ENCODE results near the gene MOV10L1.
A peak's percentile ranks its signal among the peaks of the same experiment; 100 is the strongest.
"Not testable (repeated sequence)": the region's sequence is repeated elsewhere in the genome, so short reads cannot be mapped to it uniquely, and the experiment has no call there.

The MOV10L1 gene

DNA sequence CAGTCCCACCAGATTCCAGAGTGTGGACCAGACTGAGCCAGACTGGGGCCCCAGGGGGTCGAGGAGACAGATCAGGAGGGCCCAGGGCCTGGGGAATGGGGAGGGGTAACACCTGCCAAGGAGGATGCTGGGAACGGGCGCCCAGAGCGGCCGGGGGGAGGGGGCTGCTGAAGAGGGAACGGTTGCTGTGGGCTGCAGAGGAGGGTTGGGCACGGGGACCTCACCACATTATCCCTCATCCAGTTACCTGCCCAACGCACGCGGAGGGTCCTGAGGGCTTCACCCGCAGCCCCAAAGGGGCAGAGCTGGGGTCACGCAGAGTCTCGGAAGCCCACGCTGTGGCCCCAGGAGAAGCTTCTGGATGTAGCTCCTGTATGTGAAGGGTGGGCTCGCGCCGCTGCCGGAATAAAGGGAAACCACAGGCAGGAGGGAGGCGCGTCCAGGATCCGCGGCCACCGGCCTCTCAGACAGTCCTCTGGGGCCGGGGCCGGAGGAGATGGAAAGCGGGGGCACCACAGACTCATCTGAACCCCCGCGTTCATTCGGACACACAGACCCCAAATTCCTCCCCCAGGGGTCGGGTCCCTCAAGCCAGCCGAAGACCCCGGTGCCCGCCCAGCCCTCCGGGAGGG, 110.1 kb downstream of the MOV10L1 start:
- no peak for DNase-seq (ENCODE audit: low read depth in 2 of 3, low spot score in 2 of 3)

DNA sequence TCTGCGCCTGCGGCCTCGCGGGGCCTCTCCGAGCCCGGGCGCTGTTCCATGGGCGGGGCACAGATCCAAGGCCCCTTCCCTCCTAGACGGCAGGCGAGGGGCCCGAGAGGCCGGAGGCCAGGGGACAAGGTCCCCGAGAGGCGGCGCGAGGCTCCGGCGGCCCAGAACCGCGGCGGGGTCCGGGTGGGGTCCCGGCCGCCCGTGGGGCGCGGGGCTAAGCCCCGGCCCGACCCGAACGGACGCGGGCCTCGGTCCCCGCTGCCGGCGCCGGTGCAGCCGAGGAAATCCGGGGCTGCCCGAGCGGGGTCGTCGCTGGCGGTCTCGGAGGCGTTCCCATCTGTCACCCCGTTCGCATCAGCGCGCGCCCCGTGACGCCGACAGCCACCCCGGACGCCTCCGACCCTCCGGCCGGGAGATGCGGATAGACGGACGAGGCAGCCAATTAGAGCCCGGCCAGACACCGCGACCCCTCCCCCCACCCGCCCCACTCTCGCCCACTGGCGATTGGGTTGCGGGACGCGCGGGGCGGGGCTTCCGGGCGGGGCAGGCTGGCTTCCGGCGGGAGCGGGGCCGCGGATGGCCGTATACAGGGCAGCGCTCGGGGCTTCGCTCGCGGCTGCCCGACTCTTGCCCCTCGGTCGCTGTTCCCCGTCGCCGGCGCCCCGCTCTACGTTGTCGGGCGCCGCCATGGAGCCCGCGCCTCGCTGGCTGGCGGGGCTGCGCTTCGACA, 110.8 kb downstream of the MOV10L1 start, which contains the start of gene SELENOO:
TSS of gene SELENOO (plus strand) at position 551 of the 730 bp plus-strand sequence. CDS start at position 577, 26 bp downstream.
- peak; percentile 78 to 81 (median 79) for DNase-seq (ENCODE audit: low read depth in 2 of 3, low spot score in 2 of 3)

DNA sequence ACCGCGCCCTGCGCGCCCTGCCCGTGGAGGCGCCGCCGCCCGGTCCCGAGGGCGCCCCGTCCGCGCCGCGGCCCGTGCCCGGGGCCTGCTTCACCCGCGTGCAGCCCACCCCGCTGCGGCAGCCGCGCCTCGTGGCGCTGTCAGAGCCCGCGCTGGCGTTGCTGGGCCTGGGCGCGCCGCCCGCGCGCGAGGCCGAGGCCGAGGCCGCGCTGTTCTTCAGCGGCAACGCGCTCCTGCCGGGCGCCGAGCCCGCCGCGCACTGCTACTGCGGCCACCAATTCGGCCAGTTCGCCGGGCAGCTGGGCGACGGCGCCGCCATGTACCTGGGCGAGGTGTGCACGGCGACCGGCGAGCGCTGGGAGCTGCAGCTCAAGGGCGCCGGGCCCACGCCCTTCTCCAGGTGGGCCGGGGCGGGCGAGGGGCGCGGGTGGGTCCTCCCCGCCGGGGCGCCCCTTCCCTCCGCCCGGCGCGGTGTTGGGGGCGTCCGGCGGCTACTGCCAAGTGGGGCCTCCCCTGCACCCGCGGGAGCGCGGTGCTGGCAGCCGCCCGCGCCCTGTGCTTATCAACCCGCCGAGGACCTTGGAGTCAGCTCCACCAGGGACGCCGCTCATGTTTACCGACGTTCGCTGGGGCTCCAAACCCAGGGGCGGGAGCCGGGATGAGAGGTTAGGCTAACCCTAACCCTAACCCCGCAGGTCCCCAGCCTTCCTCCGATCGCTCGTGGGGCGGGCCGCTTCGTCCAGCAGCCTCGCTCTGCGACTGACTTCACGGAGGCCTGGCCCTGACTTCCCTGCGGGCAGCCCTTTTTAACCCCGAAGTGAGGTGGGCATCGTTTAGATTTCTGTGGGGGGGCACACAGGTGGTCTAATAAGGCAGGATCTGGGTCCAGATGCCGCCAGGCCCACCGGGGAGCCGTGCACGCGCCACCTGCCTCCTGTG, 111.7 kb downstream of the MOV10L1 start:
- DNase-seq (ENCODE audit: low read depth in 2 of 3, low spot score in 2 of 3) = no peak

DNA sequence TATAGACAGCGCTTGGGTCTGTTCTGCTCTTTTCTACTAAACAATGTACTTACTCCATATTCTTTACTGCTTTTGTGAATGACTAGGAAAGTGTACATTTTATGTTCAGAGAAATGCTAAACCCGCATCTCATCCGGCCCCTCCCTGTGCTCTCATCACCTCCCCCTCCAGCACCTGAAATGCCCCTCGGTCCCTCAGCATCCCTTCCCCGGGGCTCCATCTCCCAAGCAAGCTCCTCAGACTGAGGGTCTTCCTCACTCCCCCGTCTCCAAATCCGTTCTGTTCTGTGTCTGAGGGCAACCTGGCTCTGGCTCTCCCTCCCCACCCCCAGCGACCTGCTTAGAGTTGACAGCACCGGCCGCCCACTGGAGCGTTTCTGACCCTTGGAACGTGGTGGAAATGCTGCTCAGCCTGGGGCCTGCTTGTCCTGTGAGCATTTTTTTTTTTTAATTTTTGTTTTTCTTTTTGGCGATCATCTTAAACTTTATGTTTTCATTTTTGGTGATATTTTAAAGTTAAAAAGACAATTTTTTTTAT, 112.4 kb downstream of the MOV10L1 start:
- no peak for DNase-seq (ENCODE audit: low read depth in 2 of 3, low spot score in 2 of 3)

DNA sequence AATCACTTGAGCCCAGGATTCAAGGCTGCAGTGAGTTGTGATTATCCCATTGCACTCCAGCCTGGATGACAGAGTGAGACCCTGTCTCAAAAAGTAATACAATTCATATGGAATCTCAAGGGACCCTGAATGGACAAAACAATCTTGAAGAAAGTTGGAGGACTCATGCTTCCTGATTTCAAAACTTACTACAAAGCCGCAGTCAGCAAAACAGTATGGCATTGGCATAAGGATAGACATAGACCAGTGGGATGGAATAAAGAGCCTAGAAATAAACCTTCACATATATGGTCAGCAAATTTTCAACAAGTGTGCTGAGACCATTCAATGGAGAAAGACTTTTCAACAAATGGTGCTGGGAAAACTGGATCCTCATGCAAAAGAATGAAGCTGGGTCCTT, 113.5 kb downstream of the MOV10L1 start:
- DNase-seq (ENCODE audit: low read depth in 2 of 3, low spot score in 2 of 3) = no peak

DNA sequence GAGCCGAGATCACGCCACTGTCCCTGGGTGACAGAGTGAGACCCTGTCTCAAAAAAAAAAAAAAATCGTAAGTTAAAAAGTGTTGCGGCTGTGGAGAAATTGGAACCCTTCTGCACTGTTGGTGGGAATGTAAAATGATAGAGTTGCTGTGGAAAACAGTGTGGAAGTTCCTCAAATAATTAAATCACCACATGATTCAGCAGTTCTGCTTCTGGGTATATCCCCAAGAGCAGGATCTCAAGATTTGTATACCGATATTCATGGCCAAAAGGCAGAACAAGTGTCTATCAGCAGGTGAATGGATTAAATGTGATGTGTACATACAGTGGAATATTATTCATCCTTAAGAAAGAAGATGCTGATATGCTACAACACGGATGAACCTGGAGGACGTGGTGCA, 114.8 kb downstream of the MOV10L1 start:
- DNase-seq (ENCODE audit: low read depth in 2 of 3, low spot score in 2 of 3) = no peak

DNA sequence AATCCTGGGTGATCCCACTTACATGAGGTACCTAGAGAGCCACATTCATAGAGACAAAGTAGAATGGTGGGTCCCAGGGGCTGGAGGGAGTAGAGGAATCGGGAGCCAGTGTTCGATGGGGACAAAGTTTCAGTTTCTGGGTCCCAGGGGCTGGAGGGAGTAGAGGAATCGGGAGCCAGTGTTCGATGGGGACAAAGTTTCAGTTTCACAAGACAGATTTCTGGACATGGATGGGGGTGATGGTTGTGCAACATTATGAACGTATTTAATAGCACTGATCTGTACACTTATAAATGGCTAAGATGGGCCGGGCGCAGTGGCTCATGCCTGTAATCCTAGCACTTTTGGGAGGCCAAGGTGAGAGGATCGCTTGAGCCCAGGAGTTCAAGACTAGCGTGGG, 115.2 kb downstream of the MOV10L1 start:
- DNase-seq (ENCODE audit: low read depth in 2 of 3, low spot score in 2 of 3) = not testable (repeated sequence)

DNA sequence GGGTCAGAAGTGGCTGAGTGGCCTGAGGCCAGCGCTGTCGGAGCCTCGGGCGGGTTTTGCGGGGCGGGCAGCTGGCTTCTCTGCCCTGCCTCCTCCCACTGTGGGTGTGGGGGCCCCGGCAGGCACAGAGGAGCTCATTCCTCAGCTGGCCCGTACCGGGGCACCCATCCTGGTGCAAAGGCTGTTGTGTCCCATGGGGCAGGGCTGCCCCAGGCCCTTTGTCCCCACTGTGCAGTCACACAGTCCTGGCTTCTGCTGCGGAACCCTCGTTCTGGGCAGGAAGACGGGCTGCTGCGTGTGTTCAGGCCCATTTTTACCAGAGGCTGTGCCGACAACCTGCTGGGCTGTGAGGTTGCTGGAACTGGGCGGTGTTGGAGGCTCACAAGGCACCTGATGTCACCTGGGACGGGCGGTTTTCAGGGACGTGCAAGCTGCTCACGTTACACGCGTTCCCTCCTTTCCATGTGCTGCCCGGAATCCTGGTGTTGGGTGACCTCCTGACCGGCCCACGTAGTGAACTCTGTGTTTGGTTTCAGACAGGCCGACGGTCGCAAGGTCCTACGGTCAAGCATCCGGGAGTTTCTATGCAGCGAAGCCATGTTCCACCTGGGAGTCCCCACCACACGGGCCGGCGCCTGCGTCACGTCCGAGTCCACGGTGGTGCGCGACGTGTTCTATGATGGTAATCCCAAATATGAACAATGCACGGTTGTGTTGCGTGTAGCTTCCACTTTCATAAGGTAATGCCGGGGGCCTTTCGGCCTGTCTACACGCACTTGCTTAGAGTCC, 116.2 kb downstream of the MOV10L1 start:
- no peak for DNase-seq (ENCODE audit: low read depth in 2 of 3, low spot score in 2 of 3)

DNA sequence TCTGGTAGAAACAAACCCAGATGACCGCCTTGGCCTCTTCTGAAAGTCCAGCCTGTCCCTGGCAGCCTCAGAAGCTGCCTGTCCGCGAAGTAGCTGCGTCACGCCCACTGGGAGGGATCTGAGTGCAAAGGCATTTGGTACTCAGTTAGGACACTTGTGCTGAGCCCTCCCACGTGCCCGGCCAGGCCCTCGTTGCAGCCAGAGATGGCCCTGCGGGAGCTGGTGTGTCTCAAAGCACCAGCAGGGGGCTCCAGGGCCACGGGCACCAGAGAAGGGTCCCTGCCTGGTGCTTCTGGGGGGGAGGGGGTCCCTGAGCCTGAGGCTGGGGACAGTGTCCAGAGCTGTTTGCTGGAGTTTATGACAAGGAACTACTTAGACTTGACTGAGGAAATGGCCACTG, 116.8 kb downstream of the MOV10L1 start:
- no peak for DNase-seq (ENCODE audit: low read depth in 2 of 3, low spot score in 2 of 3)

DNA sequence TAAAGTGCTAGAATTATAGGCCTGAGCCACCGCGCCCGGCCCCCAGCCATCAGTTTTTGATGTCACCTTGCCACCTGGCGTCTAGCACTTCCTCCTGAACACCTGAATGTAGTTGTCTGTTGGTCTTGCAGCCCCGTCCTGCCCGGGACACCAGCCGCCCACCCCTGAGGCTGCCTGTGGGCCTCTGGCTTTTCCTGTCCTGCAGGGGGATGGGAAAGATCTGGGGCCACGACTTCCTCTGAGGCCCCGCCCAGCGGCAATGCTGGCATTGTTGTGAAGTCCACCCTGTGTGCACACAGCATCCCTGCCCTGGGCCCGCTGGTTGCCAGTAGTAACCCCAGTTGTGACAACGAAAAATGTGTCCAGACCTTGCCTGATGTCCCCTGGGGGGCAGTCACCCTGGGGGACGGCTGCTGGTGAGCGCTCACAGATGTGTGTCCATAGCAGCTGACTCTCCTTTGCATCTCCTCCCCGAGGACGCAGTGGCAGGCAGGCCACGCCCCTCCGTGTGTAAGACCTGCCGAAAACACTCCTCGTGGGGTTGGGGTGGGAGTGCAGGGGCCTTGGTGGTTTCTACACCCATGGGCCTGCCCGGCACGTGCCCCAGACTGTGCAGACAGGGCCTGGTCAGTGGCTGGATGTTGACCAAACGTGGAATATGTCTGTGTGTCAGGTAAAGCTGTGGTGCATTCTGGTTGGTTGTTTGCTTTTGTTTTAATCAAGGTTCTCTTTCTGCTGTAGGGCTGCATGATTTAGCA, 117.8 kb downstream of the MOV10L1 start:
- DNase-seq (ENCODE audit: low read depth in 2 of 3, low spot score in 2 of 3) = no peak

DNA sequence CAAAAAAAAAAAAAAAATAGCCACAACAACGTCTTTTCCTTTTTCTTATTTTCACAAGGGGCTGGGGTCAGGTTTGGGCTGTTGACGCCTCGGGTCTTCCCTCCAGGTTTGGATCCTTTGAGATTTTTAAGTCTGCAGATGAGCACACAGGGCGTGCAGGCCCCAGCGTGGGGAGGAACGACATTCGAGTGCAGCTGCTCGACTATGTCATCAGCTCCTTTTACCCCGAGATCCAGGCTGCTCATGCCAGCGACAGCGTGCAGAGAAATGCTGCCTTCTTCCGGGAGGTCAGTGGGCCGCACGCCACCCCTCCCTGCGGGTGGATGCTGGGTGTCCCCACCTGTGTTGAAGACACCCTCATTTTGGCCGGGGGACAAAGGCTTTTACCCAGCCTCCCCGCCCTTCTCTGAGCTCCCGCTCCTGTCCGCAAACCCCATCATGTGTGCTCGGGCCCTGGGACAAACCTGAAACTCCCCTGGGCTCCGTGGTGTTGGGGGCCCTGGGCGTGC, 118.7 kb downstream of the MOV10L1 start:
- DNase-seq (ENCODE audit: low read depth in 2 of 3, low spot score in 2 of 3) = no peak

DNA sequence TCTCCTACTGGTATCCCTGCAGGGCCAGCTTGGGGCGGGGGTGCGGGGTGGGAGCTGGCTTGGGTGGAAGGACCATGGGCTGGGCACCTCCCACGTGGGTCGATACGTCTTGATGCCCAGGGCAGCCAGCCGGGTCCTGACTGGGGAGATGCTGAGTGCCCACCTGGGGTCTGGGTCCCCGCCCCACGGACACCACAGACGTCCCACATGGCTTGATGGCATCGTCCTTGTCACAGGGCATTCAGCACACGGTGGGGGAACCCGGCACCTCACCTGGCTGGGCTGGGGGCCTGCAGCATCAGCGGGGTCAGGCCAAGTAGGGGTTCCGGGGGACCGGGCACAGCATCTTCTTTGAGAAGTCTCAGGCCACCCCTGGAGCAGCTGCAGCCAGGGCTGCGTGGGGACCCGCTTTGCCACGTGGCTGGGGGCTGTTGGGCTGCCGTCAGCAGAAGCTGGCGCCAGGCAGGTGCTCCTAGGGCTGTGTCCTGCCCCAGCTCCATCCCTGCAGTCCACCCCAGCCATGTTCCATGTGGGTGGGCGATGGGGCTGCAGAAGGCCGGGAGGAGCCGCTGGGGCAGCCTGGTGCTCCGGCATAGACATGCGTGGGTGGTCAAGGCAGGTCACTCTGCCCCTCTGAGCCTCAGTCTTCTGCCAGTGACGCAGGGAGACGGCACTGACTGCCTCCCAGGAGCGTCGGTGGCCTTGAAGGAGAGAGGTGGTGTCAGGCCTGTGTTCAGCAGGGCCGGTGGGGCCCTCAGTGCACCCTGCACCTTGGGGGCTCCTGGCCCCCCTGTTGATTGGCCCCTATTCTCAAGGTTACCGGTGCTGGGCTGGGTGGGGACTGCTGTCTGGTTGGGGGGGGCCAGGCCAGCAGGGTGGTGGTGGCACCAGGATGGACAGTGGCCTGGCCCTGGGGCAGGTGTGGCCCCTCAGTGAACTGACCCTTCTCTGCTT, 119.4 kb downstream of the MOV10L1 start:
- no peak for DNase-seq (ENCODE audit: low read depth in 2 of 3, low spot score in 2 of 3)

DNA sequence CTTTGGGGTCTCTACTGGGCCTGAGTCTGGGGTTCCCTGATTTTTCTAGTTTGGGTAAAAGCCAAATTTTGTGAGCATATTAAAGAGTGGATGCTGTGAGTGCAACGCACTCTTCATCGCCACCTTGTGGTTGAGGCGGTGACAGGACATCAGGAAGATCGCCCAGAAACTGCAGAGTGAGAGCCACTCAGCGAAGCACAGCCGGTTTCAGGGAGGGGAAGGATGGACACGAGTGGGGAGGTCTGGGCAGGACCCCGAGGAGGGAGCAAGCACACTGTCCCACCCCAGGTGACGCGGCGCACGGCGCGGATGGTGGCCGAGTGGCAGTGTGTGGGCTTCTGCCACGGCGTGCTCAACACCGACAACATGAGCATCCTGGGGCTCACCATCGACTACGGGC, 120.1 kb downstream of the MOV10L1 start:
- no peak for DNase-seq (ENCODE audit: low read depth in 2 of 3, low spot score in 2 of 3)

DNA sequence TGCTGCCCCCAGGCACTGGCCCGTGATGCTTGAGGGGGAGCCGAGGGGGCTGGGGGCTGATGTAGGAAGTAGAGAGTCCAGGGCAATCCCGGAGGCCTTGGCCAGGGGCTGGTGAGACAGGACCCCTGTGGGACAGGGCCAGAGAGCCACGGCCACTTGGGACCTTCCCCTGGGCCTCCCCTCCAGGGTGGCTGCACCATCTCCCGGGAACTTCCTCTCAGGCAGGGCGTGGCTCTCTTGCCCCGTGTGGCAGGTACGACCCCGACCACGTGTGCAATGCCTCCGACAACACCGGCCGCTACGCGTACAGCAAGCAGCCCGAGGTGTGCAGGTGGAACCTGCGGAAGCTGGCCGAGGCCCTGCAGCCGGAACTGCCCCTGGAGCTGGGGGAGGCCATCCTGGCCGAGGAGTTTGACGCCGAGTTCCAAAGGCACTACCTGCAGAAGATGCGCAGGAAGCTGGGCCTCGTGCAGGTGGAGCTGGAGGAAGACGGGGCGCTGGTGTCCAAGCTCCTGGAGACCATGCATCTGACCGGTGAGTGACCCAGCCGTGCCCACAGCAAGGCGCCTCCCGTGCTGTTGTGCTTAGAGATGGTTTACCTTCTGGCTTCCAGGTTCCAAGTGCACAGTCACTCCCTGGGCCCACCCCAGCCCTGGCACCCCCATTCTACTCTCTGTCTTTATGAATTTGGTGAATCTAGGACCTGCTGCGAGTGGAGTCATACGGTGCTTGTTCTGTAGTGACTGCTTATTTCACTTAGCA, 120.8 kb downstream of the MOV10L1 start:
- DNase-seq (ENCODE audit: low read depth in 2 of 3, low spot score in 2 of 3) = no peak

DNA sequence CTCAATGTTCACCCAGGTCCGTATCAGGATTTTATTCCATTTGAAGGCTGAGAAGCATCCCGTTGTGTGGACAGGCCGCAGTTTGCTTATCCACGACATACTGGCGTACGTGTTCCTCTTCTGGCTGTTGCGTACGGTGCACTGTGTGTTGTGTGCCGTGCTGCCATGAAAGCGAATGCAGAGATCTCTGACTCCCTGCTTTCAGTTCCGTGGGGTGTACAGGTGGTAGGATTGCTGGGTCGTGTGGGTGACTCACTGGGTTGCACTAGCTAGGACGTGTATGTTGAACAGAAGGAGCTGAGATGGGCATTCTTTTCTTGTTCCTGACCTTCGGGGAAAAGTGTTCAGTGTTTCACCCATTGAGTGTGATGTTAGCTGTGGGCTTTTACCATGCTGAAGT, 121.3 kb downstream of the MOV10L1 start:
- no peak for DNase-seq (ENCODE audit: low read depth in 2 of 3, low spot score in 2 of 3)
